HG02571 (cell line): Measurements from ENCODE around the gene AOAH.

ENCODE experiments used
- ATAC-seq: cut with Tn5 transposase; IDR thresholded peaks from one replicate; pipeline ENCODE4 v1.9.1; 2021; ENCODE audit warnings: mild to moderate bottlenecking, moderate library complexity; ENCODE audit not compliant: unreplicated experiment

The AOAH gene

GRCh38 chr7:36602934-36603887 is 121.1 kb downstream of the AOAH start:
- ATAC-seq: no peak

- ATAC-seq: no peak
Observed at GRCh38 chr7:36602511-36602910, 121.8 kb downstream of the AOAH start.

GRCh38 chr7:36601601-36602000 is 122.7 kb downstream of the AOAH start:
- no peak for ATAC-seq

GRCh38 chr7:36600869-36601530 is 123.3 kb downstream of the AOAH start:
- no peak for ATAC-seq

- ATAC-seq: no peak
Observed at GRCh38 chr7:36600314-36600682, 124.0 kb downstream of the AOAH start.

- no peak for ATAC-seq
Observed at GRCh38 chr7:36599645-36600313, 124.5 kb downstream of the AOAH start.

GRCh38 chr7:36598054-36598674 is 126.1 kb downstream of the AOAH start:
- no peak for ATAC-seq

- ATAC-seq: no peak
Observed at GRCh38 chr7:36597090-36597773, 127.1 kb downstream of the AOAH start.

- ATAC-seq: no peak
Observed at GRCh38 chr7:36594445-36594844, 129.8 kb downstream of the AOAH start.

- no peak for ATAC-seq
Observed at GRCh38 chr7:36591636-36592035, 132.7 kb downstream of the AOAH start.

- ATAC-seq: no peak
Observed at GRCh38 chr7:36589391-36589790, 134.9 kb downstream of the AOAH start.

GRCh38 chr7:36583318-36583717 is 141.0 kb downstream of the AOAH start:
- no peak for ATAC-seq

GRCh38 chr7:36575832-36576231 is 148.5 kb downstream of the AOAH start:
- no peak for ATAC-seq

GRCh38 chr7:36573066-36573465 is 151.2 kb downstream of the AOAH start:
- ATAC-seq: no peak

- ATAC-seq: no peak
Observed at GRCh38 chr7:36571190-36571560, 153.1 kb downstream of the AOAH start.

- ATAC-seq: no peak
Observed at GRCh38 chr7:36570528-36571189, 153.6 kb downstream of the AOAH start.

GRCh38 chr7:36568452-36568849 is 155.8 kb downstream of the AOAH start:
- ATAC-seq: no peak

- no peak for ATAC-seq
Observed at GRCh38 chr7:36567699-36568451, 156.4 kb downstream of the AOAH start.

- no peak for ATAC-seq
Observed at GRCh38 chr7:36565792-36566356, 158.4 kb downstream of the AOAH start.
